HCT116 (cell line): ENCODE results near the gene SLC7A11. TPM values are rescaled to one million over a fixed set of nuclear protein-coding genes. Genes with fewer than 3 reads are reported as not detected.

ENCODE experiments used
- ATAC-seq: fragments of 200-7000 bp; cut with Tn5 transposase; 2 replicates; pipeline ENCODE4 v1.9.1; 2020; ENCODE audit warnings: mild to moderate bottlenecking, moderate library complexity
- BruUV-seq: library from RNA; stranded (reverse); fragments of 400-500 nt; replicated peaks from 2 replicates; lab custom pipeline; 2021; lab: Mats Ljungman, UMichigan
- CTCF ChIA-PET: fragments of 300-600 bp; sonication (Branson Sonifier 250); formaldehyde crosslinking; loops from one replicate; lab custom pipeline; 2021; ENCODE audit warnings: antibody characterized with exemption; lab: Charles Lee
- POLR2A ChIA-PET: fragments of 300-600, 350-600 bp; sonication (Branson Sonifier 250); formaldehyde crosslinking; loops from one replicate; lab custom pipeline; 2021; ENCODE audit warnings: antibody characterized with exemption; lab: Charles Lee
- RAD21 ChIA-PET, 2 experiments: fragments of 300-600 bp; sonication (Branson Sonifier 250); formaldehyde crosslinking; loops; one replicate each; lab custom pipeline; 2023; ENCODE audit warnings: low total read pairs in 2 of 2; ENCODE audit not compliant: uncharacterized antibody in 2 of 2, unreplicated experiment in 2 of 2, low non-redundant PET in 1 of 2; lab: Charles Lee
- DNase-seq: peaks from one replicate; pipeline ENCODE4 v3.0.0-alpha.2; 2010; ENCODE audit warnings: low read depth, low spot score
- H2AFZ ChIP-seq: fragments of 200-600 bp; shearing (Covaris generic), sonication (generic); 2 replicates; pipeline ENCODE4 v1.6.1; 2017; ENCODE audit warnings: low read depth, mixed run types, mixed read lengths, antibody characterized with exemption, low read length; ENCODE audit not compliant: poor library complexity, severe bottlenecking
- H3K27ac ChIP-seq: 2 replicates; pipeline ENCODE4 v1.5.1; 2012; ENCODE audit warnings: low read depth, low read length
- H3K27me3 ChIP-seq: fragments of 200-600 bp; sonication (generic); 2 replicates; pipeline ENCODE4 v1.6.1; 2016; ENCODE audit warnings: mixed run types, low read length, mixed read lengths; ENCODE audit not compliant: insufficient read depth
- H3K36me3 ChIP-seq, 2 experiments: fragments of 200-500 bp in 1 of 2; fragments of 200-600 bp in 1 of 2; sonication (Bioruptor generic) in 1 of 2; sonication (generic) in 1 of 2; 2 replicates each; pipeline versions ENCODE4 v1.5.1 to v1.6.1; 2014 to 2016; ENCODE audit warnings: low read length in 2 of 2, inconsistent platforms in 1 of 2, mixed read lengths in 1 of 2, mixed run types in 1 of 2; ENCODE audit not compliant: insufficient read depth in 2 of 2, control insufficient read depth in 1 of 2
- H3K4me1 ChIP-seq, 2 experiments: fragments of 200-600 bp in 1 of 2; sonication (generic) in 1 of 2; 2 replicates each; pipeline versions ENCODE4 v1.5.1 to v1.6.1; 2012 to 2017; ENCODE audit warnings: low read length in 2 of 2, inconsistent platforms in 1 of 2, mild to moderate bottlenecking in 1 of 2, mixed read lengths in 1 of 2, mixed run types in 1 of 2, moderate library complexity in 1 of 2; ENCODE audit not compliant: insufficient read depth in 2 of 2, control insufficient read depth in 1 of 2
- H3K4me2 ChIP-seq: fragments of 200-600 bp; sonication (generic); 2 replicates; pipeline ENCODE4 v1.6.1; 2017; ENCODE audit warnings: mixed run types, low read length, mixed read lengths
- H3K4me3 ChIP-seq, 2 experiments: fragments of 200-600 bp in 1 of 2; sonication (generic) in 1 of 2; replicated peaks in 1 of 2; 2 replicates each; pipeline ENCODE4 v1.5.1; 2011 to 2016; ENCODE audit warnings: low read length in 2 of 2, control low read depth in 1 of 2, low read depth in 1 of 2, mild to moderate bottlenecking in 1 of 2, mixed read lengths in 1 of 2, mixed run types in 1 of 2
- H3K79me2 ChIP-seq: fragments of 200-600 bp; sonication (generic); 2 replicates; pipeline ENCODE4 v1.6.1; 2017; ENCODE audit warnings: mild to moderate bottlenecking, mixed run types, low read length, moderate library complexity, mixed read lengths; ENCODE audit not compliant: insufficient read depth
- H3K9ac ChIP-seq: fragments of 200-600 bp; sonication (generic); 2 replicates; pipeline ENCODE4 v1.6.1; 2016; ENCODE audit warnings: low read length, mixed read lengths
- H3K9me2 ChIP-seq: fragments of 200-600 bp; sonication (generic), shearing (Covaris generic); 2 replicates; pipeline ENCODE4 v1.6.1; 2017; ENCODE audit warnings: mixed run types, mild to moderate bottlenecking, moderate library complexity; ENCODE audit not compliant: insufficient read depth
- H3K9me3 ChIP-seq, 2 experiments: fragments of 200-500 bp in 1 of 2; fragments of 200-600 bp in 1 of 2; sonication (Bioruptor generic) in 1 of 2; sonication (generic) in 1 of 2; 2 replicates each; pipeline ENCODE4 v1.6.1; 2014 to 2017; ENCODE audit warnings: low read length in 2 of 2, mixed read lengths in 2 of 2, inconsistent platforms in 1 of 2, low read depth in 1 of 2, mild to moderate bottlenecking in 1 of 2, mixed run types in 1 of 2, moderate library complexity in 1 of 2; ENCODE audit not compliant: control insufficient read depth in 1 of 2, insufficient read depth in 1 of 2
- H4K20me1 ChIP-seq: fragments of 200-600 bp; sonication (generic), shearing (Covaris generic); 2 replicates; pipeline ENCODE4 v1.6.1; 2017; ENCODE audit warnings: mixed run types, mild to moderate bottlenecking, moderate library complexity; ENCODE audit not compliant: insufficient read depth
- ATF3 ChIP-seq: IDR thresholded peaks from 2 replicates; pipeline ENCODE4 v1.6.1; 2012
- CBX3 ChIP-seq: IDR thresholded peaks from 2 replicates; pipeline ENCODE4 v1.6.1; 2012; ENCODE audit warnings: low read depth
- CEBPB ChIP-seq: IDR thresholded peaks from 2 replicates; pipeline ENCODE4 v1.6.1; 2012; ENCODE audit warnings: low read depth
- CTCF ChIP-seq, 3 experiments: fragments of 200-600 bp in 1 of 3; sonication (generic) in 1 of 3; IDR thresholded peaks in 2 of 3; conservative IDR thresholded peaks in 1 of 3; 2 replicates each; pipeline ENCODE4 v1.5.1; 2012 to 2017; ENCODE audit warnings: low read depth in 2 of 3, low read length in 2 of 3, antibody characterized with exemption in 1 of 3, borderline replicate concordance in 1 of 3, control low read depth in 1 of 3, mild to moderate bottlenecking in 1 of 3, mixed read lengths in 1 of 3, mixed run types in 1 of 3, moderate library complexity in 1 of 3; ENCODE audit not compliant: insufficient read depth in 1 of 3
- ELF1 ChIP-seq: IDR thresholded peaks from 2 replicates; pipeline ENCODE4 v1.6.1; 2012; ENCODE audit warnings: low read depth, borderline replicate concordance
- EZH2 ChIP-seq: fragments of 200-600 bp; sonication (generic); IDR thresholded peaks from 2 replicates; pipeline ENCODE4 v1.6.1; 2017; ENCODE audit warnings: antibody characterized with exemption, mixed run types
- EZH2phosphoT487 ChIP-seq: fragments of 200-600 bp; IDR thresholded peaks from 2 replicates; pipeline ENCODE4 v1.6.1; 2018; ENCODE audit warnings: antibody characterized with exemption, borderline replicate concordance
- FOSL1 ChIP-seq: IDR thresholded peaks from 2 replicates; pipeline ENCODE4 v1.6.1; 2012; ENCODE audit warnings: low read depth
- JUND ChIP-seq: IDR thresholded peaks from 2 replicates; pipeline ENCODE4 v1.6.1; 2012
- POLR2A ChIP-seq: IDR thresholded peaks from 2 replicates; pipeline ENCODE4 v1.7.0; 2011; ENCODE audit warnings: borderline replicate concordance; ENCODE audit not compliant: insufficient read depth, insufficient read length; ENCODE audit errors: extremely low read depth
- POLR2AphosphoS5 ChIP-seq: IDR thresholded peaks from 2 replicates; pipeline ENCODE4 v1.6.1; 2011; ENCODE audit warnings: mild to moderate bottlenecking, low read depth, low read length, moderate library complexity
- REST ChIP-seq: IDR thresholded peaks from 2 replicates; pipeline ENCODE4 v1.6.1; 2012; ENCODE audit warnings: low read depth
- SP1 ChIP-seq: IDR thresholded peaks from 2 replicates; pipeline ENCODE4 v1.6.1; 2012; ENCODE audit warnings: low read depth
- TCF7L2 ChIP-seq: IDR thresholded peaks from 2 replicates; pipeline ENCODE4 v1.7.0; 2011; ENCODE audit warnings: borderline replicate concordance, inconsistent platforms; ENCODE audit not compliant: insufficient read depth, insufficient read length; ENCODE audit errors: extremely low read depth
- YY1 ChIP-seq: IDR thresholded peaks from 2 replicates; pipeline ENCODE4 v1.6.1; 2011; ENCODE audit warnings: low read length, low read depth, moderate library complexity, mild to moderate bottlenecking; ENCODE audit not compliant: insufficient replicate concordance; ENCODE audit errors: extremely low read depth
- ZFX ChIP-seq: fragments of 450-650 bp; IDR thresholded peaks from 2 replicates; pipeline ENCODE4 v1.6.1; 2017
- intact Hi-C: fragments of 100-400 bp; cut with micrococcal nuclease; formaldehyde crosslinking; loops from 2 replicates; pipeline ENCODE4 v1.10.0; 2022
- total RNA-seq: library from RNA; stranded (reverse); gene quantifications from one replicate; pipeline ENCODE4 v1.2.1, GENCODE V29; 2021; ENCODE audit not compliant: unreplicated experiment

The SLC7A11 gene
- total RNA-seq, 1 experiment from 2014 or later, result 45.8 TPM

GRCh38 chr4:138174981-138175794 lies 67.0 kb downstream of the SLC7A11 start:
- H4K20me1 ChIP-seq, result no peaks in the 10 kb centered on the region
- TF ChIP-seq ATF3, result no peak
- no peak for TF ChIP-seq CBX3
- TF ChIP-seq ELF1, result no peak
- TF ChIP-seq TCF7L2, result no peak
- TF ChIP-seq ZFX, result no peak
- TF ChIP-seq REST, result no peak
- no peak for TF ChIP-seq EZH2phosphoT487
- no peak for TF ChIP-seq YY1
- no peak for TF ChIP-seq POLR2AphosphoS5
- no peak for TF ChIP-seq POLR2A
- TF ChIP-seq EZH2, result no peak
- no peak for TF ChIP-seq JUND
- TF ChIP-seq SP1, result no peak
- no peak for TF ChIP-seq FOSL1
- TF ChIP-seq CTCF (IDR thresholded peaks at IDR 0.05 in 2 of 3, conservative IDR thresholded peaks at IDR 0.05 in 1 of 3; ENCODE audit: borderline replicate concordance in 1 of 3, insufficient read depth in 1 of 3, low read depth in 2 of 3, low read length in 2 of 3), result no peak
- no peak for TF ChIP-seq CEBPB
- TF ChIP-seq, all 23 proteins: peak for 0
- no peaks in the 10 kb centered on the region for H3K9me2 ChIP-seq
- H2AFZ ChIP-seq, result no peak overlapping the region
- RAD21 ChIA-PET, result no interaction called here
- intact Hi-C loops, result no loop called here
- H3K27ac ChIP-seq, result no peak overlapping the region
- BruUV-seq, result no TSS peak
- POLR2A ChIA-PET, result no interaction called here
- no peak for DNase-seq
- no peak overlapping the region for H3K4me3 ChIP-seq
- CTCF ChIA-PET, result interaction anchor here (1.2 to 1.5 kb wide), 2 partner anchors 8 to 347 kb away, joined by 3 to 5 read pairs; no protein-coding TSS in a partner anchor
- H3K9ac ChIP-seq, result no peak overlapping the region
- no peaks in the 10 kb centered on the region for H3K9me3 ChIP-seq
- no peaks in the 10 kb centered on the region for H3K36me3 ChIP-seq
- no peak overlapping the region for H3K4me2 ChIP-seq
- no peaks in the 10 kb centered on the region for H3K27me3 ChIP-seq
- H3K4me1 ChIP-seq, result no peaks in the 10 kb centered on the region
- no peak for ATAC-seq
- H3K79me2 ChIP-seq, result no peaks in the 10 kb centered on the region
